Nephron progenitor cell (in vitro differentiated cells): ENCODE data around the gene SYNGAP1.
"Not testable (repeated sequence)": the region's sequence is repeated elsewhere in the genome, so short reads cannot be mapped to it uniquely, and the experiment has no call there.

Experiments
- DNase-seq: peaks from one replicate; pipeline ENCODE4 v3.0.0; 2021
- H3K27ac Mint-ChIP-seq: 2 replicates; pipeline ENCODE4 v1.8.0; 2021; ENCODE audit warnings: mild to moderate bottlenecking, moderate library complexity, mixed read lengths
- H3K27me3 Mint-ChIP-seq: 2 replicates; pipeline ENCODE4 v1.8.0; 2021; ENCODE audit warnings: mild to moderate bottlenecking, low read depth, mixed read lengths; ENCODE audit not compliant: poor library complexity
- H3K36me3 Mint-ChIP-seq: 2 replicates; pipeline ENCODE4 v1.8.0; 2021; ENCODE audit warnings: low read depth, mixed read lengths
- H3K4me1 Mint-ChIP-seq: 2 replicates; pipeline ENCODE4 v1.8.0; 2021; ENCODE audit warnings: mixed read lengths
- H3K4me3 Mint-ChIP-seq: 2 replicates; pipeline ENCODE4 v1.8.0; 2021; ENCODE audit warnings: mild to moderate bottlenecking, moderate library complexity, mixed read lengths
- H3K9me3 Mint-ChIP-seq: 2 replicates; pipeline ENCODE4 v1.8.0; 2021; ENCODE audit warnings: mild to moderate bottlenecking, moderate library complexity, mixed read lengths
- TF ChIP-seq, protein P1 (sequence below): fragments of 200-600 bp; sonication (generic); IDR thresholded peaks from 2 replicates; pipeline ENCODE4 v1.5.0; 2021; ENCODE audit warnings: antibody characterized with exemption

SYNGAP1 gene

DNA sequence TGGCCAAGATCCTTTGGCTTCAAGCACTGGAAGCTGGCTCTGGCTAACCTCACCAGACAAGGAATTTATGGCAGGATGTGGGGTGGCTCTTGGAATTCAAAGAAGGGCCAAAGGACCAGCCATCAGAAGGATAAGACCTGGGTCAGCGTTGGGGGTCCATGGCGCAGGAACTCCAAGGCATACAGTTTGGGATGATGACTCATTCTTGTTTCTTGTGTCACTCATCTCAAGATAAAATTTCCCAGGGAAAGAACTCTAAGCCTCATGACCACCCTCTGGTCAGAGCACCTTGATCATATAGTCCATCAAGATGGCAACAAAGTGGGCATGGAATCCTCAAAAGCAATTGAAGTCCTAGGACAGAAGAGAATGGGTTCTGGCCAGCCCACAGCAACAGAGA lies 39.4 kb downstream of the SYNGAP1 start:
- no peak overlapping the region for H3K4me3 Mint-ChIP-seq
- peaks cover 29% of the 10 kb centered on the region for H3K36me3 Mint-ChIP-seq
- H3K9me3 Mint-ChIP-seq = no peaks in the 10 kb centered on the region
- H3K4me1 Mint-ChIP-seq = peaks cover 12% of the 10 kb centered on the region
- peaks cover 28% of the 10 kb centered on the region for H3K27me3 Mint-ChIP-seq
- no peak for DNase-seq
- no peak overlapping the region for H3K27ac Mint-ChIP-seq
- TF ChIP-seq, protein P1, sequence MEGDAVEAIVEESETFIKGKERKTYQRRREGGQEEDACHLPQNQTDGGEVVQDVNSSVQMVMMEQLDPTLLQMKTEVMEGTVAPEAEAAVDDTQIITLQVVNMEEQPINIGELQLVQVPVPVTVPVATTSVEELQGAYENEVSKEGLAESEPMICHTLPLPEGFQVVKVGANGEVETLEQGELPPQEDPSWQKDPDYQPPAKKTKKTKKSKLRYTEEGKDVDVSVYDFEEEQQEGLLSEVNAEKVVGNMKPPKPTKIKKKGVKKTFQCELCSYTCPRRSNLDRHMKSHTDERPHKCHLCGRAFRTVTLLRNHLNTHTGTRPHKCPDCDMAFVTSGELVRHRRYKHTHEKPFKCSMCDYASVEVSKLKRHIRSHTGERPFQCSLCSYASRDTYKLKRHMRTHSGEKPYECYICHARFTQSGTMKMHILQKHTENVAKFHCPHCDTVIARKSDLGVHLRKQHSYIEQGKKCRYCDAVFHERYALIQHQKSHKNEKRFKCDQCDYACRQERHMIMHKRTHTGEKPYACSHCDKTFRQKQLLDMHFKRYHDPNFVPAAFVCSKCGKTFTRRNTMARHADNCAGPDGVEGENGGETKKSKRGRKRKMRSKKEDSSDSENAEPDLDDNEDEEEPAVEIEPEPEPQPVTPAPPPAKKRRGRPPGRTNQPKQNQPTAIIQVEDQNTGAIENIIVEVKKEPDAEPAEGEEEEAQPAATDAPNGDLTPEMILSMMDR = no peak

DNA sequence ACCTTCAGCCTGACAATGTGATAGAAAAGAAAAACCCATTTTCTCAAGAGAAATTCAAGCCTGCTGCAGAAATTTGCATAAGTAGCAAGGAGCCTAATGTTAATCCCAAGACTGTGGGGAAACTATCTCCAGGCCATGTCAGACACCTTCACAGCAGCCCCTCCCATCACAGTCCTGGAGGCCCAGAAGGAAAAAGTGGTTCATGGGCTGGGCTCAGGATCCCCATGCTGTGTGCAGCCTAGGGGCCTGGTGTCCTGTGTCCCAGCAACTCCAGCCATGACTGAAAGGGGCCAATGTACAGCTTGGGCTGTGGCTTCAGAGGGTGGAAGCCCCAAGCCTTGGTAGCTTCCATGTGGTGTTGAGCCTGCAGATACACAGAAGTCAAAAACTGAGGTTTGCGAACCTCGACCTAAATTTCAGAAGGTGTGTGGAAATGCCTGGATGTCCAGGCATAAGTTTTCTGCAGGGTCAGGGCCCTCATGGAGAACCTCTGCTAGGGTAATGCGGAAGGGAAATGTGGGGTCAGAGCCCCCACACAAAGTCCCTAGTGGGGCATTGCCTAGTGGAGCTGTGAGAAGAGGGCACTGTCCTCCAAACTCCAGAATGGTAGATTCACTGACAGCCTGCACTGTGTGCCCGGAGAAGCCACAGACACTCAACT lies 46.3 kb downstream of the SYNGAP1 start:
- Mint-ChIP-seq H3K4me3 (no peak overlapping the region), H3K27me3 (peaks cover 23% of the 10 kb centered on the region), H3K9me3 (peaks cover 12% of the 10 kb centered on the region), H3K4me1 (no peaks in the 10 kb centered on the region), H3K36me3 (no peaks in the 10 kb centered on the region), H3K27ac (no peak overlapping the region)
- no peak for DNase-seq
- TF ChIP-seq, protein P1 = no peak

DNA sequence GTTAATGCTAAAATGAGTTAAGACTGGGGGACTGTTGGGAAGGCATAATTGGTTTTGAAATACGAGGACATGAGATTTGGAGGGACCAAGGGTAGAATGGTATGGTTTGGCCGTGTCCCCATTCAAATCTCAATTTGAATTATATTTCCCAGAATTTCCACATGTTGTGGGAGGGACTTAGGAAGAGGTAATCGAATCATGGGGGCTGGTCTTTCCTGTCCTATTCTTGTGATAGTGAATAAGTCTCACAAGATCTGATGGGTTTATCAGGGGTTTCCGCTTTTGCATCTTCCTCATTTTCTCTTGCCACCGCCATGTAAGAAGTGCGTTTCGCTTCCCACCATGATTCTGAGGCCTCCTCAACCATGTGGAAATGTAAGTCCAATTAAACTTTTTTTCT lies 47.2 kb downstream of the SYNGAP1 start:
- peaks cover 12% of the 10 kb centered on the region for H3K9me3 Mint-ChIP-seq

DNA sequence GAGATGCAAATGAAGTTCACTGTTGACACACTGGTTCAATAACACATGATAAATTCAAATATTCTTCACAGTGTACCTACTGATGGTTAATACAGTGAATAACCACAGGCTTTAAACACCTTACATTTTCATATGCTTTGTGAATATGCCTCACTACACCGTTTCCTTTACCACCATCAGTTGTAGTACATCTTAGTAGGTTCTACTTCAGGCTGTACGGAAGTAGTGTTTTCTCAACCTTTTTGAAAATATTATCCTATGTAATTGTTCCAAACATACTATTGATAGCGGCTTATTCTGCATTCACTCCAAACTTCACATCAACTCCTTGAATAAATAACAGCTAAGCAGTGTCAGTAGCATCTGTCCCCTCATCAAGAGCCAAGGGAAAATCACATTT lies 49.8 kb downstream of the SYNGAP1 start:
- peaks cover 8% of the 10 kb centered on the region for H3K27me3 Mint-ChIP-seq
- H3K4me1 Mint-ChIP-seq = no peaks in the 10 kb centered on the region
- H3K4me3 Mint-ChIP-seq = no peak overlapping the region
- no peak for DNase-seq
- no peak overlapping the region for H3K27ac Mint-ChIP-seq
- TF ChIP-seq, protein P1 = no peak
- no peaks in the 10 kb centered on the region for H3K36me3 Mint-ChIP-seq
- H3K9me3 Mint-ChIP-seq = peaks cover 12% of the 10 kb centered on the region

More for the DNA sequence above, 47.2 kb downstream of the SYNGAP1 start:
- no peak for DNase-seq
- Mint-ChIP-seq H3K27ac (no peak overlapping the region), H3K27me3 (peaks cover 19% of the 10 kb centered on the region), H3K36me3 (no peaks in the 10 kb centered on the region), H3K4me1 (no peaks in the 10 kb centered on the region), H3K4me3 (no peak overlapping the region)
- TF ChIP-seq, protein P1 = no peak

DNA sequence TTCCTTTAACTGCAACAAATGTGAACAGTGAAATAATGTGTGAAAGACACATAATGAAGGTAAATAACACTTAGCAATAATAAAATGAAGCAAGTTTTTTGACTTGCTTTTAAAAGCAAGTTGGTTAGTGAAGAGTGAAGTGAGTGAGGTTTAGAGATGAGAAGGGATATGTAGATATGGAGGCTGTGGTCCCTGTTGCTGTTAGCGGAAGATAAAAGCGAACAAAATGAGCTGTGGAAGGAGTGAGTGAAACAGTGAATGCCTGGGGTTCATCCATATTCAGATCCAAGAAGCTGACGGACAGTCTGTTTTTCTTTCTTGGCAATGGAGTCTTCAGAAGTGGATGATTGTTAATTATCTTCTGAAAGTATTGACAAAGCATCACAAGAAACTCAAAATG lies 58.0 kb downstream of the SYNGAP1 start:
- Mint-ChIP-seq H3K4me1 (no peaks in the 10 kb centered on the region), H3K9me3 (no peaks in the 10 kb centered on the region), H3K27me3 (peaks cover 36% of the 10 kb centered on the region), H3K27ac (no peak overlapping the region), H3K36me3 (no peaks in the 10 kb centered on the region), H3K4me3 (no peak overlapping the region)
- no peak for DNase-seq
- TF ChIP-seq, protein P1 = no peak

DNA sequence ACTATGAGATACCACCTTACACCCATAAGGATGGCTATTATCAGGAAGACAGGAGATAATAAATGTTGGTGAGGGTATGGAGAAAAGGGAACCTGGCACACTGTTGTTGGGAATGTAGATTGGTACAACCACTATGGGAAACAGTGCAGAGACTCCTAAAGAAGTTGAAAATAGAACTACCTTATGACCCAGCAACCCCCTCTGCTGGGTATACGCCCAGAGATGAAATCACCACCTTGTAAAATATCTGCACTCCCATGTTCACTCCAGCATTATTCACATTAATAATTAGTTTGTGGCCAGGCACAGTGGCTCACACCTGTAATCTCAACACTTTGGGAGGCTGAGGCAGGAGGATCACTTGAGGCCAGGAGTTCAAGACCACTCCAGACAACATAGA lies 61.3 kb downstream of the SYNGAP1 start:
- TF ChIP-seq, protein P1 = no peak
- Mint-ChIP-seq H3K27me3 (peaks cover 37% of the 10 kb centered on the region), H3K27ac (no peak overlapping the region), H3K36me3 (no peaks in the 10 kb centered on the region), H3K4me1 (no peaks in the 10 kb centered on the region), H3K4me3 (no peak overlapping the region), H3K9me3 (peaks cover 7% of the 10 kb centered on the region)
- DNase-seq = no peak

DNA sequence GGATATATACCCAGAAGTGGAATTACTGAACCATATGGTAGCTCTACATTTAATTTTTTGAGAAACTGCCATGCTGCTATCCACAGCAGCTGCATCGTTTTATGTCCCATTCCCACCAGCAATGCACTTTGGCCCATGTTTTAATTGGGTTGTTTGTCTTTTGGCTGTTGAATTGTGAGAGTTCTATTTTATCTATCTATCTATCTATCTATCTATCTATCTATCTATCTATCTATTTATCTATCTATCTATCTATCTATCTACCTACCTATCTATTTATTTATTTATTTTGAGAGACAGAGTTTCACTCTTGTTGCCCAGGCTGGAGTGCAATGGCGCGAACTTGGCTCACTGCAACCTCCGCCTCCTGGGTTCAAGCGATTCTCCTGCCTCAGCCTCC lies 62.8 kb downstream of the SYNGAP1 start:
- Mint-ChIP-seq H3K27me3 (peaks cover 41% of the 10 kb centered on the region), H3K9me3 (peaks cover 13% of the 10 kb centered on the region)
- H3K27ac Mint-ChIP-seq = not testable (repeated sequence)

More for the DNA sequence above, 62.8 kb downstream of the SYNGAP1 start:
- not testable (repeated sequence) for H3K4me1 Mint-ChIP-seq, H3K36me3 Mint-ChIP-seq, DNase-seq, H3K4me3 Mint-ChIP-seq
